ENCODE data around the gene OBP2A. TPM values are rescaled to one million over a fixed set of nuclear protein-coding genes. Genes with fewer than 3 reads are reported as not detected.

Gene OBP2A
- total and polyA plus RNA-seq, 12 donors: not detected

DNA sequence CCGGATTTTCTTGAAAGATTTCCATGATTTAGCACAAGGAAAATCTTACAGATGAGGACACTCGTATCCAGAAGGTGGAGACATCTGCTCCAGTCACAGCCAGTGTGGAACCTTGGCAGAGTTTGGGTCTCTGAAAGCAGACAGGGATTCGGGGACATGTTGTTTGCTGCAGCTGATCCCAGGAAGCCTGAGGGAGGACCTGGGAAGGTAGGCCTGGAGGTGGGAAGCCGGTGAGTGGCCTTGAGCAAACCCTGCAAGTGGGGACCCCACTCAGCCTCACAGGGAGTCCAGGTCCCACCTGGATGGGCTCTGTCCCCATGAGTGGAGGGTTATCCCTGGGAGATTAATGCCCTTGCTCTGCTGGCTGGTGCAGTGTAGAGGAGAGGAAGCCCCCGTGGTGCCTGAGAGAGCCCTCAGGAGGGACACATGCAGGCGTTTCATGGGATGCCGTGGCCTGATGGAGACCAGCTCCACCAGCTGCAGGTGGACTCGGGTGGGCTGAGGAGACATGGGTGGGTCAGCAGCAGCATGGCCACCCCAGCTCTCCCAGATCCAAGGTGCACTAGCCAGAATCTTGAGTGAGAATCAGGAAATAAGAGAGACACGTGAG, 37.6 kb upstream of the OBP2A start:
- WGBS, 2 donors: 79 to 91% methylated on average over 9 of the region's 9 CpGs
- intact Hi-C loops (cut with DNase I): no loop called here
- H3K4me1 ChIP-seq: peaks cover 0 to 11% (median 0%) of the 10 kb centered on the region in 9 donors
- ATAC-seq: no peak
- H3K27ac ChIP-seq: no peak overlapping the region
- peaks cover 0 to 21% (median 12%) of the 10 kb centered on the region in 11 donors for H3K9me3 ChIP-seq
- peaks cover 0 to 21% (median 4%) of the 10 kb centered on the region in 9 donors for H3K36me3 ChIP-seq
- DNase-seq: no peak
- H3K27me3 ChIP-seq: no peaks in the 10 kb centered on the region
- TF ChIP-seq CTCF (IDR thresholded peaks at IDR 0.05): no peak
- no peak overlapping the region for H3K4me3 ChIP-seq

GRCh38 chr9:135509458-135509857, 36.5 kb upstream of the OBP2A start:
- TF ChIP-seq CTCF (IDR thresholded peaks at IDR 0.05): no peak
- Histone ChIP-seq H3K4me1 (peaks cover 0 to 10% (median 0%) of the 10 kb centered on the region in 9 donors), H3K27ac (no peak overlapping the region), H3K27me3 (no peaks in the 10 kb centered on the region), H3K4me3 (no peak overlapping the region), H3K36me3 (peaks cover 0 to 9% (median 0%) of the 10 kb centered on the region in 9 donors), H3K9me3 (peaks cover 0 to 21% (median 12%) of the 10 kb centered on the region in 11 donors)
- DNase-seq (no peak), ATAC-seq (no peak)
- WGBS, 2 donors: 91% methylated on average over 2 of the region's 2 CpGs
- intact Hi-C loops (cut with DNase I): no loop called here

- intact Hi-C loops (cut with DNase I): no loop called here
- no peaks in the 10 kb centered on the region for H3K36me3 ChIP-seq
- H3K27ac ChIP-seq: no peak overlapping the region
- peaks cover 0 to 7% (median 0%) of the 10 kb centered on the region in 9 donors for H3K4me1 ChIP-seq
- ATAC-seq: no peak
- WGBS, 2 donors: 80 to 83% methylated on average over 10 of the region's 10 CpGs
- TF ChIP-seq CTCF (IDR thresholded peaks at IDR 0.05): no peak
- peaks cover 0 to 3% (median 0%) of the 10 kb centered on the region in 7 donors for H3K27me3 ChIP-seq
- no peak for DNase-seq
- peaks cover 0 to 21% (median 12%) of the 10 kb centered on the region in 11 donors for H3K9me3 ChIP-seq
- H3K4me3 ChIP-seq: no peak overlapping the region
Measured at GRCh38 chr9:135512241-135512603, 33.7 kb upstream of the OBP2A start.

DNA sequence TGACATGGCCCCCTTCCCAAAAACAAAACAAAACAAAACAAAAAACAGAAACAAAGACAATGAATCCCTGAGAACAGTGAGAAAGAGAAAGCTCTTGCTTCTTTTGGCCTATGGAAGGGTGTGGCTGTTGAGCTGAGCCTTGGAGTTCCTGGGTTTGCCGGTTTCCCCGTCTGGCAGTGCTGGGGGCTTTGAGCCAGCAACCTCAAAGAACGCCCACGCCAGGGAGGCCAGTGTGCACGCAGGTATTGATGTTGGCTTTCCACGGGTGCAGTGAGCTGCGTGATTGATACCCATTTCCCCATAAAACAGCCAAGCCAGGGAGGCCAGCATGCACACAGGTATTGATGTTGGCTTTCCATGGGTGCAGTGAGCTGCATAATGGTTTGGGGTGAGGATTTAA, 33.0 kb upstream of the OBP2A start:
- DNase-seq (no peak), ATAC-seq (peak in 3 of 8 donors; percentile 22 to 39 (median 33))
- H3K4me1 ChIP-seq: peaks cover 0 to 7% (median 0%) of the 10 kb centered on the region in 9 donors
- intact Hi-C loops (cut with DNase I): no loop called here
- peaks cover 0 to 3% (median 0%) of the 10 kb centered on the region in 7 donors for H3K27me3 ChIP-seq
- WGBS, 2 donors: 66 to 67% methylated on average over 7 of the region's 7 CpGs
- no peak overlapping the region for H3K27ac ChIP-seq
- no peak for TF ChIP-seq CTCF (IDR thresholded peaks at IDR 0.05)
- no peaks in the 10 kb centered on the region for H3K36me3 ChIP-seq
- H3K9me3 ChIP-seq: peaks cover 0 to 21% (median 12%) of the 10 kb centered on the region in 11 donors
- H3K4me3 ChIP-seq: no peak overlapping the region
